SH-SY5Y (cell line): ENCODE results near the gene MTMR12.

ENCODE experiments used
- GATA2 ChIP-seq: IDR thresholded peaks from 2 replicates; pipeline ENCODE4 v1.6.1; 2011; ENCODE audit warnings: mild to moderate bottlenecking, low read depth, low read length
- GATA3 ChIP-seq: IDR thresholded peaks from 2 replicates; pipeline ENCODE4 v1.6.1; 2011; ENCODE audit warnings: low read depth, mild to moderate bottlenecking, low read length, moderate library complexity

- no peak for TF ChIP-seq GATA2
- TF ChIP-seq GATA3, result no peak
Measured at GRCh38 chr5:32244017-32244416, 68.7 kb downstream of the MTMR12 start.
